ENCODE results near the gene ARFRP1. TPM values are rescaled to one million over a fixed set of nuclear protein-coding genes. Genes with fewer than 3 reads are reported as not detected.

ARFRP1 gene
- total RNA-seq, 4 donors from 2014 or later: 43.6 to 52.1 (median 46.7) TPM

GRCh38 chr20:63748934-63749270 lies 41.1 kb upstream of the ARFRP1 start:
- WGBS, 2 donors: 93 to 95% methylated on average over 11 of the region's 11 CpGs
- Histone ChIP-seq H3K4me1 (peaks cover 9 to 17% of the 10 kb centered on the region in 2 donors), H3K27ac (no peak overlapping the region), H3K9me3 (no peaks in the 10 kb centered on the region), H3K36me3 (peaks cover 5 to 7% of the 10 kb centered on the region in 2 donors), H3K27me3 (no peaks in the 10 kb centered on the region), H3K4me3 (replicated peaks in 1 of 3) (no peak overlapping the region)
- TF ChIP-seq CTCF (IDR thresholded peaks at IDR 0.05) (no peak), POLR2A (IDR thresholded peaks at IDR 0.05) (no peak)
- no peak for DNase-seq
- intact Hi-C loops (cut with DNase I): no loop called here

DNA sequence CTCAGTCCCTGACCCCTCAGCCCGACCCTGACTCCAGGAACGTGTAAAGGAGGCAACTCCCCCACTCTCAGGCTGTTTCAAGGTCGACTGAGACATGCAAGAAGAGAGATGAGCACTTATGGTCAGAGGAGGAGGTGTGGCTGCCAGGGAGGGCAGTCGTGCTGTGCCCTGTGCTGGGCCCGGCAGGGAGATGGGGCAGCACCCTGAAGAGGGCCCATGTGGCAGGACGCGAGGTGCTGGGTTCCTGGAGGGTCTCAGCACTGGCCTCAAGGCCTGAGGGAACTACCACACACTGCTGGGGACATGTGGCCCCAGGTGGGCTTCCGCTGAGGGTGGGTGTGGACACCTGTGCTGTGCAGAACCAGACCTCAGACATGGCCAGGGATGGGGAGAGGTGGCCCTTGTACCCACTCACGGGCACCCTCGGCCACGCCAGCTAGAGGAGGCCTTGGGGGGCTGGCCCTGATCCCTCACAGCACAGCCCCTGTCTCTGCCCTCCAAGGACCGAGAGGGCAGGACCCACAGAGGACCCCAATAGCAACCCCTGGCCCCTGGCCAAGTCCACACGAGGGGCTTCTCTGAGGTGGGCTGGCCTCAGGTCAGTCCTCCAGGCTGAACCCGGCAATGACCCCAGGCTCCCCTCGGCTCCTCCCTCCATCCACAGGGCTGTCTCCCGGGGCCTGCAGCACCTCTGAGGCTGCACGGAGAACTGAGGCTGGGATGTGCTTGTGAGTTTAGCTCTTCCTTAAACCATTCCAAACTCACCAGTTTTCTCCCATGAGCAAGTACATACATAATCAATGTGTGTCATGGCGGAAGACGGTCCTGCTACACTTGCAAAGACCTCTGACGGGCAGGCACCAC lies 40.5 kb upstream of the ARFRP1 start:
- 79 to 80% methylated on average over 13 to 14 of the region's 20 CpGs for WGBS, 2 donors
- Histone ChIP-seq H3K36me3 (peaks cover 9 to 10% of the 10 kb centered on the region in 2 donors), H3K9me3 (no peaks in the 10 kb centered on the region), H3K4me3 (replicated peaks in 1 of 3) (no peak overlapping the region), H3K27ac (no peak overlapping the region), H3K27me3 (no peaks in the 10 kb centered on the region), H3K4me1 (peaks cover 9 to 16% of the 10 kb centered on the region in 2 donors)
- intact Hi-C loops (cut with DNase I): no loop called here
- no peak for DNase-seq
- TF ChIP-seq CTCF (IDR thresholded peaks at IDR 0.05) (no peak), POLR2A (IDR thresholded peaks at IDR 0.05) (no peak)

- Histone ChIP-seq H3K9me3 (no peaks in the 10 kb centered on the region), H3K4me1 (peaks cover 5 to 10% of the 10 kb centered on the region in 2 donors), H3K36me3 (peaks cover 16 to 17% of the 10 kb centered on the region in 2 donors), H3K4me3 (replicated peaks in 1 of 3) (no peak overlapping the region), H3K27me3 (no peaks in the 10 kb centered on the region), H3K27ac (no peak overlapping the region)
- intact Hi-C loops (cut with DNase I): no loop called here
- 94 to 100% methylated on average over 1 to 3 of the region's 13 CpGs for WGBS, 2 donors
- DNase-seq: no peak
- no peak for TF ChIP-seq POLR2A (IDR thresholded peaks at IDR 0.05)
- TF ChIP-seq CTCF (IDR thresholded peaks at IDR 0.05): no peak
Measured at GRCh38 chr20:63747622-63748069, 39.9 kb upstream of the ARFRP1 start.

DNA sequence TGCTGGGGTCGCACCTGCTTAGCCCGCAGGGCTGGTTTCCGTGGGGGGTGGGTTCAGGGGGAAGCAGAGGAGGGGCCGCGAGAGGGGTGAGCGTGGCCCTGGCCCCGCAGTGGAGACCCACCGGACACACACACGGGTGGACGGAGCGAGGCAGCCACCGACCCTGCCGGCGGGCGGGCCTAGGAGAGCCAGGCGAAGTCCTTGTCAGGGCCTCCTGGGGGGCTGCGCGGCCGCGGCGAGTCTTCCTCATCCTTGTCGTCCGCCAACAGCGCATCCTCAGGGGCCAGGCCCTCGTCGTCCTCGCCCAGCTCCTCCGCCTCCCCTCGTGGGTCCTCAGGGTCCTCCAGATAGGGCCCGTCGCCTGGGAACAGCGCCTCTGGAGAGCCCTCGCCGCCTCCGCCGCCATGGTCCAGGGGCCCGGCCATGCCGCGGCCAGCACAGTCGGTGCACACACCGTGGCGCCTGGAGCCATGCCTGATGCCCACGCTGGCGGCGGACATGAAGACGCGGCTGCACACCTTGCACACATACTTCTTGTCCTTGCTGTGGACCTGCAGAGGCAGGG lies 39.1 kb upstream of the ARFRP1 start:
- intact Hi-C loops (cut with DNase I): no loop called here
- H3K27me3 ChIP-seq: no peaks in the 10 kb centered on the region
- H3K36me3 ChIP-seq: peaks cover 20 to 21% of the 10 kb centered on the region in 2 donors
- no peak overlapping the region for H3K4me3 ChIP-seq (replicated peaks in 1 of 3)
- 93% methylated on average over 29 to 43 of the region's 47 CpGs for WGBS, 2 donors
- no peak overlapping the region for H3K27ac ChIP-seq
- H3K4me1 ChIP-seq: peaks cover 0 to 4% of the 10 kb centered on the region in 2 donors
- TF ChIP-seq POLR2A (IDR thresholded peaks at IDR 0.05): no peak
- no peak for TF ChIP-seq CTCF (IDR thresholded peaks at IDR 0.05)
- DNase-seq: no peak
- no peaks in the 10 kb centered on the region for H3K9me3 ChIP-seq
